ENCODE data around the gene COX7A2.

The COX7A2 gene

DNA sequence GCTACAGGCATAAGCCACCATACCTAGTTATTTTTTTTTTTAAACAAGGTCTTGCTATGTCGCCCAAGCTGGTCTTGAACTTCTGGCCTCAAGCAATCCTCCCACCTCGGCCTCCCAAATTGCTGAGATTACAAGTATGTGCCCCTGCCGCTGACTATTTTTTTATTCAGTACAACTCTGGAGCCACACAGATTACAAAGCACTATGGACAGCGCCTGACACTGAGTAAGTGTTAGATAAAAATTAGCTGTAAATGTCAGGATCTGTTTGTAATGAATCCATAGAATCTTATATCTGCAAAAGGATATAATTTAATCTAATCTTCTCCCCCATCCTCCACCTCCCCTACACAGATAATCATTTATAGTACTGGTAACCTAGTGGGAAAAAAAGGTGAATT is 22.5 kb downstream of the COX7A2 start:
- DNase-seq (ENCODE audit: low read depth in 4 of 4, low spot score in 1 of 4), result no peak

DNA sequence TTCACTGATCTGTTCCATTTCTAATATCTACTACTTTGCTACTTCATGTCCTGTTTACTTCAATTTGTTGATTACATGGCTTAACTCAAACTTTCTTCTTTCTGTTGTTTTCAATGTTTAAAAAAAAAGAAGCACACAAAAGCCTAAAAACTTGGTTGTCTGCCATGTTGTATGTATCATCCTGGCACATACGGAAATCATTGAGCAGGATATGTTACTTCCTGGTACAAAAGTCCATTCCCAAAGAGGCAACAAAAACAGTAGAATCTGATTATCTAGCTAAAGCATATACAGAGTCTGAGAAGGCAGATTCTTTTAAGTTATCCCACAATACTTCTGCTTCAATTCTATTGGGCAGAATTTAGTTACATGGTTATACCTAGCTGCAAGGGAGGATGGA is 23.2 kb downstream of the COX7A2 start:
- DNase-seq (ENCODE audit: low read depth in 4 of 4, low spot score in 1 of 4), result no peak

DNA sequence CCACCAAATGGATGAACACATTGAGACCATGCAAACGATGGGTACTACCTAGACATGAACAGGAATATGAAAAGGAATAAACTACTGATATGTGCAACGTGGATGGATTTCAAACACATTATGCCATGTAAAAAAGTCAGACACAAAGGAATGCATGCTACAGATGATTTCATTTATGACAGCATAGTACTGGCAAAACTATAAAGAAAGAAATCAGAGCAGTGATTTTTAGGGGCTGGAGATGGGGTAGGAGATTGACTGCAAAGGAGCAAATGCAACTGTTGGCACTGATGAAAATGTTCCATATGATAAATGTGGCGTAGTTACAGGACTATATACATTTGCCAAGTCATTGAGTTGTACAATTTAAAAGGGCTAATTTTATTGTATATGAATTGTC is 24.3 kb downstream of the COX7A2 start:
- DNase-seq (ENCODE audit: low read depth in 4 of 4, low spot score in 1 of 4), result no peak

GRCh38 chr6:75217193-75217592 is 26.4 kb downstream of the COX7A2 start:
- DNase-seq (ENCODE audit: low read depth in 4 of 4, low spot score in 1 of 4), result no peak

- DNase-seq (ENCODE audit: low read depth in 4 of 4, low spot score in 1 of 4), result no peak
These were observed 28.3 kb downstream of the COX7A2 start for GRCh38 chr6:75215291-75215690.

DNA sequence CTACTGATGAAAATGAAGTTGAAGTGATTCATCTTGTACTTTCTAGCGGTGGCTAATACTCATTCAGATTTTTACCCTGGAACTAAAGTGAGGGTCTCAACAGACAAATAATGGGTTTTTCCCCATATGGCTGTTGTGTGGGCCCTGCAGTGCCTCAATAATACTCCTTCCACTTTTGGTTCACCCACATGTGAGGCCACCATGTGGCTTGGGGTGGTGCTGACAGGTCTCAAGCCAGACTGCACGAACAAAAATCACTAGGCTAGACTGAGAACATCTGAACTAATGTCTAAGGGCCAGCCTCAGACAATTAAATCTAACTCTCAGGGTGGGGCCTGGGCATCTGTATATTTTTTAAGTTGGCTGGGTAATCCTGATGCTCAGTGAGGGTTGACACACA is 29.9 kb downstream of the COX7A2 start:
- DNase-seq (ENCODE audit: low read depth in 4 of 4, low spot score in 1 of 4), result no peak

GRCh38 chr6:75213112-75213511 is 30.5 kb downstream of the COX7A2 start:
- no peak for DNase-seq (ENCODE audit: low read depth in 4 of 4, low spot score in 1 of 4)

GRCh38 chr6:75211920-75212590 is 31.5 kb downstream of the COX7A2 start:
- no peak for DNase-seq (ENCODE audit: low read depth in 4 of 4, low spot score in 1 of 4)

- DNase-seq (ENCODE audit: low read depth in 4 of 4, low spot score in 1 of 4), result peak in 1 of 4 experiments; percentile 45
These were observed 32.5 kb downstream of the COX7A2 start for GRCh38 chr6:75210885-75211739.

GRCh38 chr6:75209184-75209723 is 34.3 kb downstream of the COX7A2 start:
- DNase-seq (ENCODE audit: low read depth in 4 of 4, low spot score in 1 of 4), result no peak

DNA sequence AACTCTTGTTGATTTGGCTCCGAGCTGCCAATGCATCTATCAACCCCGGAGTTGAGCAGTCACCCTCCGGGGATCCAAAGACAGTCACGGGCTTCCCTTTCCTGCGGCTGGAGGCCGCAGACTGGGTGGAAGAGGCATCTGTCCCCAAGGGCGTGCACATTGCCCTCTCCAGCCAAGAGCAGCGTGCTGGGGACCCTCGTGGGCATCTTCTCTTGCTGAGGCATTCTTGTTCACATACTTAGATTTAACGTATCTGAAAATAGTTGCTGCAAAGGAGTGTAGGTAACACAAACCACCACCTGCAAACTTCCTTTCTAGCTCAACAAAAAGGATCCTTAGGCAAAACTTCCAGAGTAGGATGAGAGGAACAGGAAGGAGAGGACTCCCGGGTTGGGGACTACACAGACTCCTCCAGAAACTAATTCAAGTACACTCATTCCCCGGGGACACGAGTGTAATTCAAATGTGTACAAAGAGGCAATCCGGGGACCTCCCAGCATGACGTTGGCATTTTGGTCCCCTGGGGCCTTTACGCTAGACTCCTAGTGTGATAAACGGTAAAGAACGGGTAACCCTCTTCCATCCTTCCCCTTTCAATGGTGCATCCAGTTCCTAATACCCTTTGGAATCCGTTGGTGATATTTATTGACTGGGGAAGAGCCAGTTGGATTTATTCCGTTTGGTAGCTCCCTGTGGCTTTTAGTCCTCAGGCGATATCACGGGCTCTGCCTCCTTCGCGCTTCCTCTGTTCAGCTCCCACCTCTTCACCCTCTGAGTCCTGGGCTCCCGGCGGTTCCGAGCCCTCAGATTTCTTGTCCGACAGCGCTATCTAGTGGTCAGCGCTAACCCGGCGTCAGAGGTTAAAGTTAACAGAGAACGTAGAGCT is 35.1 kb downstream of the COX7A2 start:
- peak; percentile 55 to 85 (median 69) for DNase-seq (ENCODE audit: low read depth in 4 of 4, low spot score in 1 of 4)

GRCh38 chr6:75206576-75207342 is 36.8 kb downstream of the COX7A2 start:
- no peak for DNase-seq (ENCODE audit: low read depth in 4 of 4, low spot score in 1 of 4)

DNA sequence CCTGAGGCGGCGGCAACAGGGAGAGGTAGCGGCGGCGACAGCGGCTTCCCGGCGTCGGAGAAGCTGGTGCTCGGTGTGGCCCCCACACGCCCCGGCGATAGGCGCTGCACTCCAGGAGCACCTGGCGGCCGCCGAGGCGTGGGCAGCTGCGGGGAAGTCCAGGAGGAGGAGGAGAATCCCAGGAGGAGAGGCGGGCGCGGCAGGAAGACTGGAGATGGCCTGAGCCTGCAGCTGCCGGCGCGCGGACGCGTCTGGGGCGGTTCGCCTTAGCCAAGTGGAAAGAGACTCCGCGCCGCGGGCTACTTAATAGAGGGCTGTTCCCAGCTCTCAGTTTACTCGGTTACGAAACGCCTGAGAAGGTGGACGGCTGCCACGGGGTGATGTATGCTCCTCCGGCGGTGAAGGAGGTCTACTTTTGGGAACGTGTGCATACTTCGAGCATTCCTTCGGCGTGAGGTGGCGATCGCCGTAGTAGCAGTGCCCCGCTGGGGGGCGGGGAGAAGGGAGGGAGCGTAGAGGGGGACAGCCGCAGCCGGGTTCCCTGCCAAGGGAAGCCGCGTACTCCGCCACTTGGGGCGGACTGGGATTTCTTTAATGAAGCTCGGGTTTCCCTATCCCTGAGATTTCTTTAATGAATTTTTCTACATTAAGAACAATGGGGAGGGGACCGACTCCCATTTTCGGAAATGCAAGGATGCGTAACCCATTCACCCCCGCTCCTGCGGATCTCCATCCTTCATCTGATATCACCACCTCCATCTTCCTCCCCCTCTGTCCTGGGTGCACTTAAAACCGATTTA is 37.6 kb downstream of the COX7A2 start, which contains the start of gene COL12A1:
TSS of gene COL12A1 (minus strand) at position 278 of the 800 bp plus-strand sequence. CDS start 3,261 bp downstream, outside the sequence.
- no peak for DNase-seq (ENCODE audit: low read depth in 4 of 4, low spot score in 1 of 4)

- DNase-seq (ENCODE audit: low read depth in 4 of 4, low spot score in 1 of 4), result no peak
These were observed 38.4 kb downstream of the COX7A2 start for GRCh38 chr6:75204959-75205775.

DNA sequence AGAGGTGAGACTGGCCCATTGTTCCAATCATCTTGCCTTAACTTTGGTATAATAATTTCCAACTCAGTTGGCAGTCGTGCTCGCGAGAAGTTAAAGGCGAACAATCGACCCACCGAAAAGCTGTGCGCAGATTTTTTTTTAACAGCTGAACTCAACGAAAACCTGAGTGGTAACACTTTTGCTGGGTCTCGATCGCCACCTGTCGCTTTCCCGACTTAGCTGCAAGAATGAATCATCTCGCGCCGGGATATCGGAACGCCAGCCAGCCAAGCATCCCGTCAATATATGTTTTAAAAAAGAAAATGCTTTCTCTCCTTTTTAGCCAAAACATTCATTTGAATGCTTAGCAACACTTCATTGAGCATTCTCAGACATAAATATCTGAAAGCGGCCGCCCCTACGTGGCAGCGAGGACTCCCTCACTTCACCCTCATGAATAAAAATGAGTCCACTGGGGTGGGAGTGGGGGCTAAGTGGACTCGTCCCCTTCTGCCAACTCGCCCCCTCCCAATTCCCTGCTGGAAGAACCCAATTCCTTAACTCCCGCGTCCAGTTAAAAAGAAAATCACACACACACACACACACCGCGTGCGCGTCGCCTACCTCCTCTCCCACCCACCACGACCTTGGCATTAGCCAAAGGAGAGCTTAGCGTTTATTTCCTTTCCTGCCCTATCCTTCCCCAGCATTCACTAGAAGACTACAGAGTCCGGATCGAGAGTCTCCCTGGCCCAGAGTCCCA is 39.2 kb downstream of the COX7A2 start:
- DNase-seq (ENCODE audit: low read depth in 4 of 4, low spot score in 1 of 4), result no peak

GRCh38 chr6:75203721-75204120 is 39.9 kb downstream of the COX7A2 start:
- no peak for DNase-seq (ENCODE audit: low read depth in 4 of 4, low spot score in 1 of 4)

DNA sequence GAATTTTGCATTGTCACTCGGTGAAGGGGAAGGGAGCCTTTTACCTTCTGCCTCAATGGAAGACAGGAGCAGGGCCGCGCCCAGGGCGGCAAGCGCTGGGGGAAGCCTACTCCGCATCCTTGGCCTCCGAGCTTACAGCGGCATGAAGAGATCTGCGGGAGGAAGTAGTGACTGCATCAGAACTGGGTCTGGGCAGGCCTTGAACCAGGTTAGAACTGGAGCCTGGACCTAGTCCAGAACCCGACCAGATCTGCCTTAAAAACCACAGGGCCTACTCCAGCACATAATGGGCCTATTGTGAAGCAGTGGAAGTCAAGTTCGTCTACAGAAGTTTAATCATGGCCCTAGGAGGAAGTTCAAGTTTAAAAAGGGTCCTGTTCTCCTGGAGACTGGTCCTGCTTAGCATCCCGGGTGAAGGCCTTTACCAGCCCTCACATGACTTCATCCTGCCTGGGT is 40.9 kb downstream of the COX7A2 start:
- no peak for DNase-seq (ENCODE audit: low read depth in 4 of 4, low spot score in 1 of 4)

Measured in stimulated activated CD4-positive, alpha-beta T cell treated with anti-CD3 and anti-CD28 coated beads, Interleukin-1b, Interleukin-23, amount 100 ng/mL, for 24 hours (primary cell).